Mononuclear cell (primary cell): ENCODE measurements around the gene AMOT. TPM values are rescaled to one million over a fixed set of nuclear protein-coding genes. Genes with fewer than 3 reads are reported as not detected.

Experiments
- H3K27me3 ChIP-seq: 2 replicates; pipeline ENCODE4 v1.6.0; 2011; ENCODE audit warnings: low read length, control low read depth; ENCODE audit not compliant: insufficient read depth
- H3K4me1 ChIP-seq: 2 replicates; pipeline ENCODE4 v1.5.1; 2011; ENCODE audit warnings: mild to moderate bottlenecking, low read length, control low read depth; ENCODE audit not compliant: insufficient read depth
- H3K4me3 ChIP-seq: 2 replicates; pipeline ENCODE4 v1.5.1; 2011; ENCODE audit warnings: mild to moderate bottlenecking, low read length, moderate library complexity
- H3K9me3 ChIP-seq: 2 replicates; pipeline ENCODE4 v1.5.1; 2011; ENCODE audit warnings: low read depth, mild to moderate bottlenecking, control low read depth, low read length
- total RNA-seq: library from RNA; depleted of rRNA; stranded (reverse); fragments of >200 nt; gene quantifications from one replicate; pipeline ENCODE4 v1.2.3, GENCODE V29; 2012

Gene AMOT
- total RNA-seq, 1 donor, result 0.52 TPM

DNA sequence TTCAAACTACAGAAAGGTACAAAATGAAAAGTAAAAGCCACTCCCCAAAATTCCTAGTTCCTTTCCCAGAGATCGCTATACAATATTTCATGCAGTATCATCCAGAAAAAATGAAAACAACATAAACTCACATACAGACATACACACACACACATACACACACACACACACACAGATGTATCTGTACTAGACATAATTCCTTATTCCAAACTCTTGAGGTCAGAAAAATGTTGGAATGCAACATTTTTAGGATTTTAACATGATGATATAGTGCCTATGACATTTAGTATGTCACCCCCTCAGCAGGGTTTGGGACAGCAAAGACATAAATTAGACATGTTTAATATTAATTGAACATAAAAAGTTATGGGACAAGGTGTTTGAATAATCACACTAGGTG, 87.5 kb downstream of the AMOT start:
- H3K4me3 ChIP-seq, result no peak overlapping the region

DNA sequence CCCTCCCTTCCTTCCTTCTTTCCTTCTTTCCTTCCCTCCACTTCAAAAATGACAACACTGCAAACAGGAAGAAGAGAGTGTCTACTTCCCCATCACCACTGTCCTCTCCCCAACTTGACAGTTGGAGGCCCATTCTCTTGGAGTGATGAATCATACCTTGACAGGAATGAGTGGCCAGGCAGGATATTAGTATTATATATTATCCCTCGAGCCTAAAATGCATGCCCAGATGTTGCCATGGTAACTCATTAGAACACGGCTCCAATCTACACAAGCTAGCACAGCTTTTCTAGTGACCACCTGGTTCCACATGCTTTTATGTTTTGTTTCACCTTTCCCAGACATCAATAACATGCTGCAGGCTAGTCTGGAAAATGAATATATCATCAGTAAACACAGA, 89.6 kb downstream of the AMOT start:
- H3K27me3 ChIP-seq, result no peaks in the 10 kb centered on the region

More for the DNA sequence above, 87.5 kb downstream of the AMOT start:
- H3K9me3 ChIP-seq, result no peaks in the 10 kb centered on the region
- no peaks in the 10 kb centered on the region for H3K27me3 ChIP-seq
- no peaks in the 10 kb centered on the region for H3K4me1 ChIP-seq

DNA sequence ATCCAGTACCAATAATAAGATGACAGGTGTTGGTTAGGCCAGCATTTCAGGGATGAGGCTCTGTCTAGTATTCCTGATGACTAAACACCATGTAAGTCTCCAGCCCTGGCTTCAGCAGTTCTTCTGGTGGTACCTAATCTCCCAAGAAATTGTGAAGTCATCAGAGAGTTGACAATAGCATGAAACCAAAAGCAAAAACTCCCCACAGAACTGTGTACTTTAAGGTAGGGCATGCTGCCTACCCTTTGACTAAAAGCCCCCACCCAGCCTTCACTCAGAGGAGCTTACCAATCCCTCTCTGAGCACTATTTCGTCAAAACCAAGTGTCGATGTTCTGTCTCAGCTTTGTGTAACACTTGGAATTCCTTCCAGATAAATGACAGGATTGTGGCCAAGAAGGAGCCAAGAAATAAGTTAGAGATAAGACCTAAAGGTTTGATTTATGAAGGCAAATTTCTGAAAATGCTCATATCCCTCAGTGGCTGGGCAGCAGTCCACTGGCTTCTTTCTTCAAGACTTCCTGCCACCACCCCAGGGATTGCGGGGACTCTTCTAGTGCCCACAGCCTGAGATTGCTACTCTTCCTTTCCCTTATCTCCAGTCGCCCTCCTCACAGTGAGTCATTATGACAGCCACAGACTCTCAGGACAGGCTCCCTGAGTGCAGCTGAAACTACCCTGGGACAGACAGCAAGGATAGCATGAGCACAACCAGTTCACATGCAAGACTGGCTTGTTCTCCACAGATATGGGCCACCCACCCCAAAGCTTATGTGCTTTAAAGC, 93.6 kb downstream of the AMOT start:
- Histone ChIP-seq H3K27me3 (no peaks in the 10 kb centered on the region), H3K9me3 (no peaks in the 10 kb centered on the region), H3K4me3 (no peak overlapping the region), H3K4me1 (no peaks in the 10 kb centered on the region)

More for the DNA sequence above, 89.6 kb downstream of the AMOT start:
- Histone ChIP-seq H3K9me3 (no peaks in the 10 kb centered on the region), H3K4me1 (no peaks in the 10 kb centered on the region), H3K4me3 (no peak overlapping the region)

DNA sequence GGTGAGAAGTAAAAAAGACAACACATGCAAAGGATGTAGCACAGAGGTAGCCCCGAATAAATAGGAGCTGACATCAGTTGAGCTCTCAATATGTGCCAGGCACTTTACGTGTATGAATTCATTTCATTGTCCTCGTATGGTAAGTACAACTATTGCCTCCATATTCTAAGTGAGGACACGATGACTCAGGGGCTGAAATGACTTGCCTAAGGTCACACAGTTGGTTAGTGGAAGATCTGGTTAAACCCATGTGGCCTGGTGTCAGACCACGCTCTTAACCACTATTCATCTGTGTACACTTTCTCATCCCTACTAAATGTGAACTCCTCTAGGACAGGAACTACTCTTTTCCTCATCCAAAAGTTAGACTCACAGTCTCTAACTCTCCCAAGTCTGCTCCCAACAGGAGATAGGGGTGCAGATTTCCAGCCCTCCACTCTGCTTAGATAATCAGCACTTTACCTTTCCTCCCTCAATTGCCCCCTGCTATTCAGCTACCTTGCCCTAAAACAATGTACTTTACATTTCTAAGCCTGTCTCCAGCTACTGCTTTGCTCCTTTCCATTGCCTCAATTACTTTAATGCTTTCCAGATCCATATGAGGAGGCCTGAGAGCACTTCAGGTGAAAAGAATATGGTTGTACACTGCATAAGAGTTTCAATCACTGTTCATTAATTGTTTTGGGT, 102.1 kb downstream of the AMOT start:
- H3K27me3 ChIP-seq, result no peaks in the 10 kb centered on the region
- no peaks in the 10 kb centered on the region for H3K4me1 ChIP-seq
- no peaks in the 10 kb centered on the region for H3K9me3 ChIP-seq
- no peak overlapping the region for H3K4me3 ChIP-seq

DNA sequence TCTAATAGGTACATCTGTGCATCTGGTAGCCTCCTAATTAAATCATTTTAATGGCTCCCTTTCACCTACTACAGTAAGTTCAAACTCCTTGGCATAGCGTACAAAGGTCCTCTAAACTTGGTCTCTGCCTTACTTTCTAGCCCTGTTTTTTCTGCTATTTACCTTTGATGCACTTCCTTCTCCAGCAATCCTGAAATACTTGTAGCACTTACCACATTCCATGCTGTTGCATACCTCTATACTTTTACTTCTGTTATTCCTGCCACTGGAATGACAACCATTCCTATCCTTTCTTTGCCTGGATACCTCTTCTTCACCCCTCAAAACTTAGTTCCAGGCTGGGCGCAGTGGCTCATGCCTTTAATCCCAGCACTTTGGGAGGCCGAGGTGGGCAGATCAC, 104.3 kb downstream of the AMOT start:
- H3K9me3 ChIP-seq, result no peaks in the 10 kb centered on the region
- no peaks in the 10 kb centered on the region for H3K27me3 ChIP-seq
- H3K4me1 ChIP-seq, result no peaks in the 10 kb centered on the region
- no peak overlapping the region for H3K4me3 ChIP-seq

DNA sequence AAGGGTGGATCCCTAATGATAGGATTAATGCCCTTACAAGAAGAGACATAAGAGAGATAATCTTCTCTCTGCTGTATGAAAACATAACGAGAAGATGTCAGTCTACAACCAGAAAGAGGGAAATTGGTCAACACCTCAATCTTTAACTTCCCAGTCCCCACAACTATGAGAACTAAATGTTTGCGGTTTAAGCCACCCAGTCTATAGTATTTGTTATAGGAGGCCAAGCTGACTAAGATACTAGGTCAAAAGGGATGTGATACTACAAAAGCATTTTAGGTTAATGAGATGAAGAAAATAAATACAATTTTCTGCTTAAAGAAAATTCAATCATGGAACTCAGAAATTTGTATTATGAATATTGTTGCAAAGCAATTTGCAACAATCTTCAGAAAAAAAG, 105.5 kb downstream of the AMOT start:
- no peaks in the 10 kb centered on the region for H3K27me3 ChIP-seq
- H3K9me3 ChIP-seq, result no peaks in the 10 kb centered on the region
- H3K4me3 ChIP-seq, result no peak overlapping the region
- H3K4me1 ChIP-seq, result no peaks in the 10 kb centered on the region

DNA sequence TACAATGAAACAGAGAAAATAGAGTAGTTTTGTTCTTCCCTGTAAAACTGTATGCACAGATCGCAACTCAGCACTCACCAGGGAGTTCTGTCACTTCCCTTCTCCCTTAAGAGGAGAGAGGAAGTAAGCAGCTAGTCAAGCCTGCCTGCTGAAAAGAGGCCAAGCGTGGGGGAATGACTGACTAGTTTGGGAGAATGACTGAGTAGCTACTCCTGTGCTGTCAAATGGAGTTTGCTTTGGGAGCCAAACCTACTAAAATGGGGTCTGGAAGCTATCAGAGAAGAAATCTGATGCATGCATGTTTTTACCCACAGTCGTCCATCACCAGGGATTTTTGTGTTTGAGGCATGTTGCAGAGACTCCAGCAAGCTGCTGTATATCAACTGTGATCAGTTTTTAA, 106.3 kb downstream of the AMOT start:
- no peak overlapping the region for H3K4me3 ChIP-seq
- no peaks in the 10 kb centered on the region for H3K4me1 ChIP-seq
- H3K9me3 ChIP-seq, result no peaks in the 10 kb centered on the region
- H3K27me3 ChIP-seq, result no peaks in the 10 kb centered on the region

DNA sequence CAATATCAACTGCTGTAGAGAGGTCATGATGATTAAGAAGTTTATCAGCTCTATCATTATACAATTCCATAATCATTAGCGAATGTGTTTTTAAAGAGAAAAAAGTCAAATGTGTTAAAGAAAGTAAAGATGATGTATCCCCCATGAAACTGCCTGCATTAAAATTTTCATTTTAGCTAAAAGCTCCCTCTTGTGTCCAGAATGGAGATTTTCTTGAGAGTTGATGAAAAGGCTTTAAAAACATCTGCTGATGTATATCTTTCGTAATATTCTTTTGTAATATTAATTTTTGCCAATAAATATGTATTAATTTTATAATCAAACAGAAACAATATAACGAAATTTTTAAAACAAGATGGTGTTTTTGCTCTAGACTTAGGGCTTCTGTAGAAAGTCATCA, 108.8 kb downstream of the AMOT start:
- Histone ChIP-seq H3K4me3 (no peak overlapping the region), H3K27me3 (no peaks in the 10 kb centered on the region), H3K9me3 (no peaks in the 10 kb centered on the region), H3K4me1 (no peaks in the 10 kb centered on the region)

Other genes with a start within 250 kb of the AMOT start
- 0.10 TPM for gene LHFPL1, start 160.9 kb downstream of the AMOT start, total RNA-seq